Ovary (tissue), 3 donors: Measurements from ENCODE around the gene SHC3.

ENCODE experiments used
- CTCF ChIP-seq, 3 donors: fragments of 450-650 bp in 2 of 3; fragments of 200-600 bp in 1 of 3; IDR thresholded peaks; one replicate each; pipeline versions ENCODE4 v1.5.1 to v1.8.0; 2016 to 2022; ENCODE audit warnings: antibody characterized with exemption in 3 of 3, mild to moderate bottlenecking in 1 of 3
- EP300 ChIP-seq: sonication (generic); formaldehyde crosslinking; IDR thresholded peaks from one replicate; pipeline ENCODE4 v1.6.1; 2017; ENCODE audit warnings: antibody characterized with exemption
- POLR2A ChIP-seq: fragments of 450-650 bp; IDR thresholded peaks from one replicate; pipeline ENCODE4 v1.6.1; 2017; ENCODE audit warnings: antibody characterized with exemption, mild to moderate bottlenecking, moderate library complexity
- donor health status: DM: no; HTN: no; CAD: no.

- TF ChIP-seq CTCF (IDR thresholded peaks at IDR 0.05), result no peak
- TF ChIP-seq POLR2A, result no peak
- TF ChIP-seq EP300, result no peak
These were observed 25.2 kb downstream of the SHC3 start for GRCh38 chr9:89153232-89154017.
